Osteoblast (primary cell): ENCODE results near the gene TRAPPC5. TPM values are rescaled to one million over a fixed set of nuclear protein-coding genes. Genes with fewer than 3 reads are reported as not detected.

Source experiments
- DNase-seq: peaks from one replicate; pipeline ENCODE4 v3.0.0; 2011; ENCODE audit warnings: low spot score, mixed read lengths; ENCODE audit not compliant: insufficient read length; ENCODE audit errors: missing footprints
- H2AFZ ChIP-seq: 2 replicates; pipeline ENCODE4 v1.6.0; 2011; ENCODE audit warnings: mild to moderate bottlenecking, low read length
- H3K27ac ChIP-seq: 2 replicates; pipeline ENCODE4 v1.5.1; 2011; ENCODE audit warnings: mild to moderate bottlenecking, low read depth, low read length, moderate library complexity
- H3K27me3 ChIP-seq: 2 replicates; pipeline ENCODE4 v1.6.0; 2012; ENCODE audit warnings: mild to moderate bottlenecking, control low read depth, inconsistent platforms, low read length, moderate library complexity; ENCODE audit not compliant: insufficient read depth
- H3K36me3 ChIP-seq: 2 replicates; pipeline ENCODE4 v1.5.1; 2011; ENCODE audit warnings: mild to moderate bottlenecking, low read length, control low read depth, moderate library complexity; ENCODE audit not compliant: insufficient read depth
- H3K4me1 ChIP-seq: 2 replicates; pipeline ENCODE4 v1.5.1; 2011; ENCODE audit warnings: mild to moderate bottlenecking, low read length, control low read depth, moderate library complexity; ENCODE audit not compliant: insufficient read depth
- H3K4me2 ChIP-seq: 2 replicates; pipeline ENCODE4 v1.6.0; 2011; ENCODE audit warnings: mild to moderate bottlenecking, low read length; ENCODE audit not compliant: insufficient read depth
- H3K4me3 ChIP-seq: fragments of 200-600 bp; sonication (generic); 3 replicates; pipeline ENCODE4 v1.5.1; 2012; ENCODE audit warnings: mild to moderate bottlenecking, low read length, inconsistent platforms; ENCODE audit not compliant: insufficient read depth
- H3K79me2 ChIP-seq: 2 replicates; pipeline ENCODE4 v1.6.0; 2012; ENCODE audit warnings: mild to moderate bottlenecking, low read length, control low read depth, inconsistent platforms; ENCODE audit not compliant: insufficient read depth
- H3K9me3 ChIP-seq: 2 replicates; pipeline ENCODE4 v1.5.1; 2011; ENCODE audit warnings: low read depth, low read length, control low read depth
- H4K20me1 ChIP-seq: 2 replicates; pipeline ENCODE4 v1.6.0; 2012; ENCODE audit warnings: mild to moderate bottlenecking, low read length, control low read depth; ENCODE audit not compliant: insufficient read depth
- CTCF ChIP-seq: IDR thresholded peaks from 2 replicates; pipeline ENCODE4 v1.5.1; 2011; ENCODE audit warnings: mild to moderate bottlenecking, low read depth, low read length, moderate library complexity; ENCODE audit errors: extremely low read depth
- total RNA-seq: library from RNA; depleted of rRNA; stranded (reverse); fragments of >200 nt; gene quantifications from 2 replicates; pipeline ENCODE4 v1.2.3, GENCODE V29; 2012

The TRAPPC5 gene
- total RNA-seq, 1 donor = 26.4 TPM

- peaks cover 9% of the 10 kb centered on the region for H3K27me3 ChIP-seq
- H3K4me2 ChIP-seq = no peak overlapping the region
- no peak overlapping the region for H2AFZ ChIP-seq
- no peaks in the 10 kb centered on the region for H4K20me1 ChIP-seq
- H3K9me3 ChIP-seq = no peaks in the 10 kb centered on the region
- no peaks in the 10 kb centered on the region for H3K36me3 ChIP-seq
- TF ChIP-seq CTCF = no peak
- DNase-seq = peak; percentile 85
- no peak overlapping the region for H3K4me3 ChIP-seq
- H3K27ac ChIP-seq = no peak overlapping the region
- H3K4me1 ChIP-seq = peaks cover under 1% of the 10 kb centered on the region
- peaks cover 8% of the 10 kb centered on the region for H3K79me2 ChIP-seq
Measured at GRCh38 chr19:7635670-7636069, 45.0 kb upstream of the TRAPPC5 start.

GRCh38 chr19:7636317-7636690 lies 44.3 kb upstream of the TRAPPC5 start:
- peaks cover 9% of the 10 kb centered on the region for H3K27me3 ChIP-seq
- H3K79me2 ChIP-seq = peaks cover 4% of the 10 kb centered on the region
- no peak for DNase-seq
- H2AFZ ChIP-seq = no peak overlapping the region
- H3K4me1 ChIP-seq = no peaks in the 10 kb centered on the region
- TF ChIP-seq CTCF = no peak
- no peaks in the 10 kb centered on the region for H3K9me3 ChIP-seq
- H3K4me3 ChIP-seq = no peak overlapping the region
- H4K20me1 ChIP-seq = no peaks in the 10 kb centered on the region
- no peak overlapping the region for H3K27ac ChIP-seq
- no peaks in the 10 kb centered on the region for H3K36me3 ChIP-seq
- no peak overlapping the region for H3K4me2 ChIP-seq

- TF ChIP-seq CTCF = no peak
- Histone ChIP-seq H3K79me2 (no peaks in the 10 kb centered on the region), H3K27ac (no peak within 1 kb of the TSS), H3K9me3 (no peaks in the 10 kb centered on the region), H3K4me2 (no peak within 1 kb of the TSS), H3K4me1 (no peaks in the 10 kb centered on the region), H3K36me3 (no peaks in the 10 kb centered on the region), H3K27me3 (peaks cover 9% of the 10 kb centered on the region), H2AFZ (no peak within 1 kb of the TSS), H4K20me1 (no peaks in the 10 kb centered on the region), H3K4me3 (peak within 1 kb of the TSS; percentile 20)
- DNase-seq = peak; percentile 86
Measured at GRCh38 chr19:7636691-7637373, 43.8 kb upstream of the TRAPPC5 start, which contains the start of gene STXBP2. Gene STXBP2, plus strand, starts transcription at chr19:7637110. Its CDS starts 40 bp downstream, at chr19:7637150.

- Histone ChIP-seq H4K20me1 (no peaks in the 10 kb centered on the region), H3K4me3 (peak overlapping the region; percentile 20), H3K36me3 (no peaks in the 10 kb centered on the region), H2AFZ (no peak overlapping the region), H3K9me3 (no peaks in the 10 kb centered on the region), H3K79me2 (no peaks in the 10 kb centered on the region), H3K4me1 (no peaks in the 10 kb centered on the region), H3K27me3 (peaks cover 9% of the 10 kb centered on the region), H3K4me2 (no peak overlapping the region), H3K27ac (no peak overlapping the region)
- DNase-seq = peak; percentile 89
- TF ChIP-seq CTCF = no peak
Measured at GRCh38 chr19:7637374-7638256, 43.0 kb upstream of the TRAPPC5 start.
